Peyer's patch (tissue), 4 donors: ENCODE measurements around the gene SNX9.

Source experiments
- POLR2A ChIP-seq, 2 donors: fragments of 450-650 bp; IDR thresholded peaks; one replicate each; pipeline ENCODE4 v1.5.1; 2017; ENCODE audit warnings: antibody characterized with exemption in 2 of 2, mild to moderate bottlenecking in 2 of 2, moderate library complexity in 2 of 2
- TF ChIP-seq, protein P1 (sequence below), 6 experiments: fragments of 450-650 bp in 4 of 6; fragments of 200-600 bp in 2 of 6; sonication (generic) in 1 of 6; IDR thresholded peaks; one replicate each; pipeline ENCODE4 v1.5.1; 2017 to 2019; ENCODE audit warnings: antibody characterized with exemption in 6 of 6, mild to moderate bottlenecking in 3 of 6, moderate library complexity in 1 of 6

- TF ChIP-seq, protein P1, sequence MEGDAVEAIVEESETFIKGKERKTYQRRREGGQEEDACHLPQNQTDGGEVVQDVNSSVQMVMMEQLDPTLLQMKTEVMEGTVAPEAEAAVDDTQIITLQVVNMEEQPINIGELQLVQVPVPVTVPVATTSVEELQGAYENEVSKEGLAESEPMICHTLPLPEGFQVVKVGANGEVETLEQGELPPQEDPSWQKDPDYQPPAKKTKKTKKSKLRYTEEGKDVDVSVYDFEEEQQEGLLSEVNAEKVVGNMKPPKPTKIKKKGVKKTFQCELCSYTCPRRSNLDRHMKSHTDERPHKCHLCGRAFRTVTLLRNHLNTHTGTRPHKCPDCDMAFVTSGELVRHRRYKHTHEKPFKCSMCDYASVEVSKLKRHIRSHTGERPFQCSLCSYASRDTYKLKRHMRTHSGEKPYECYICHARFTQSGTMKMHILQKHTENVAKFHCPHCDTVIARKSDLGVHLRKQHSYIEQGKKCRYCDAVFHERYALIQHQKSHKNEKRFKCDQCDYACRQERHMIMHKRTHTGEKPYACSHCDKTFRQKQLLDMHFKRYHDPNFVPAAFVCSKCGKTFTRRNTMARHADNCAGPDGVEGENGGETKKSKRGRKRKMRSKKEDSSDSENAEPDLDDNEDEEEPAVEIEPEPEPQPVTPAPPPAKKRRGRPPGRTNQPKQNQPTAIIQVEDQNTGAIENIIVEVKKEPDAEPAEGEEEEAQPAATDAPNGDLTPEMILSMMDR (IDR thresholded peaks at IDR 0.05): no peak
- TF ChIP-seq POLR2A (IDR thresholded peaks at IDR 0.05): no peak
Measured at GRCh38 chr6:157925771-157926170, 102.7 kb downstream of the SNX9 start.
